GM18511 (cell line): ENCODE results near the gene CFAP53.
"Not testable (repeated sequence)": the region's sequence is repeated elsewhere in the genome, so short reads cannot be mapped to it uniquely, and the experiment has no call there.

Experiments used
- ATAC-seq: cut with Tn5 transposase; IDR thresholded peaks from one replicate; pipeline ENCODE4 v1.9.1; 2021; ENCODE audit warnings: mild to moderate bottlenecking, moderate library complexity; ENCODE audit not compliant: unreplicated experiment

Gene CFAP53

GRCh38 chr18:50273203-50274043 lies 7.1 kb upstream of the CFAP53 start:
- no peak for ATAC-seq

- ATAC-seq, result no peak
Observed at GRCh38 chr18:50272568-50272967, 6.3 kb upstream of the CFAP53 start.

GRCh38 chr18:50268022-50268747 lies 1.9 kb upstream of the CFAP53 start:
- ATAC-seq, result peak; percentile 82

DNA sequence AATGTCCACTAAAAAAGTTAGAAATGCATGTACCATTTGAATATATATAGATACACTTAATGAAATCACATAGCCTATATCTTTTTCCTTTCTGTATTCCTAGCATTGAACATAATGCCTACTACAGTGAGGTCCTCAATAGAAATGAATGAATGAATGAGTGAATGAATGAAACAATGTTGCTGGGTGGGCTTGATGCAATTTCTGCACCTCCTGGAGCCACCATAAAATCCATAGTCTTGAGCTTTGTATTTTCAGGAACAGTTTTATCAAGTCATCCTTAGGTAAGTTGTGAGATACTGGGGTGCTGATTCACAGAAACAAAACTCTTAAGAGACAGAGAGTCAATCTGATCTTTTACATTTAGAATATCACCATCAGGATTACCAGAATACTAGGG lies 3.3 kb downstream of the CFAP53 start:
- ATAC-seq, result no peak

- no peak for ATAC-seq
Observed at GRCh38 chr18:50250935-50251334, 15.4 kb downstream of the CFAP53 start.

GRCh38 chr18:50249576-50249975 lies 16.7 kb downstream of the CFAP53 start:
- no peak for ATAC-seq

DNA sequence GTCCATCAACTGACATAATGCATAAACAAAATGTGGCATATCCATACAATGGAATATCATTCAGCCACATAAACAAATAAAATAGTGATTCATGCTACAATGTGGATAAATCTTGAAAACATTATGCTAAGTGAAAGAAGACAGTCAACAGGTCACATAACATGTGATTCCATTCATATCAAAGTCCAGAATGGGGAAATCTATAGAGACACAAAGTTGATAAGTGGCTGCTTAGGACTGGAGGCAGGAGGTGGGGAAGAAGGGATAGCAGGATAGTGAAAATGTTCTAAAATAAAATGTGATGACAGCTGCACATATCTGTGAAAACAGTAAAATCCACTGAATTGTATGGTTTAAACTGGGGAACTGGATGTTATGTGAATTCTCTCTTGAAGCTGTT lies 18.7 kb downstream of the CFAP53 start:
- ATAC-seq, result no peak

DNA sequence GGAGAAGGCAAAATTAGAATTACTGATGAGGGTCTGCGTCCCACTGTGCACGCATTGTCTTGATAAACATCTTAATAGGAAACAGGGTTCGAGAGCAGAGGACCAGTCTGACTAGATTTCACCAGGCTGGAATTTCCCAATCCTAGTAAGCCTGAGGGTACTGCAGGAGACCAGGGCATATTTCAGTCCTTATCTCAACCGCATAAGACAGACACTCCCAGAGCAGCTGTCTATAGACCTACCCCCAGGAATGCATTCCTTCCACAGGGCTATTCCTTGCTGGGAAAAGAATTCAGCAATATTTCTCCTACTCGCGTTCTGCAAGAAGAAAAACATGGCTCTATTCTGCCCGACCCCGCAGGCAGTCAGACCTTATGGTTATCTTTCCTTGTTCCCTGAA lies 24.5 kb downstream of the CFAP53 start:
- not testable (repeated sequence) for ATAC-seq

- ATAC-seq, result no peak
Observed at GRCh38 chr18:50240080-50240563, 26.2 kb downstream of the CFAP53 start.

GRCh38 chr18:50232419-50232818 lies 33.9 kb downstream of the CFAP53 start:
- ATAC-seq, result no peak

GRCh38 chr18:50231621-50232020 lies 34.7 kb downstream of the CFAP53 start:
- no peak for ATAC-seq

DNA sequence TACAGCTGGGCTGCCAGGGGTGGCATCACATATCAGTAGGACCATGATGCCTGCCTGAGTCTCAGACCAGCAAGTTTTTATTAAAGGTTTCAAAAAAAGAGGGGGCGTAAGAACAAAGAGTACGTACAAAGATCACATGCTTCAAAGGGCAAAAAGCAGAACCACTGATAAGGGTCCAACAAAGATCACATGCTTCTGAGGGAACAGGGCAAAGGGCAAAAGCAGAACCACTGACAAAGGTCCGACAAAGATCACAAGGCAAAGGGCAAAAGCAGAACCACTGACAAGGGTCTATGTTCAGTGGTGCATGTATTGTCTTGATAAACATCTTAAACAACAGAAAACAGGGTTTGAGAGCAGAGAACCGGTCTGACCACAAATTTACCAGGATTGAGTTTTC lies 46.0 kb downstream of the CFAP53 start:
- ATAC-seq, result not testable (repeated sequence)

DNA sequence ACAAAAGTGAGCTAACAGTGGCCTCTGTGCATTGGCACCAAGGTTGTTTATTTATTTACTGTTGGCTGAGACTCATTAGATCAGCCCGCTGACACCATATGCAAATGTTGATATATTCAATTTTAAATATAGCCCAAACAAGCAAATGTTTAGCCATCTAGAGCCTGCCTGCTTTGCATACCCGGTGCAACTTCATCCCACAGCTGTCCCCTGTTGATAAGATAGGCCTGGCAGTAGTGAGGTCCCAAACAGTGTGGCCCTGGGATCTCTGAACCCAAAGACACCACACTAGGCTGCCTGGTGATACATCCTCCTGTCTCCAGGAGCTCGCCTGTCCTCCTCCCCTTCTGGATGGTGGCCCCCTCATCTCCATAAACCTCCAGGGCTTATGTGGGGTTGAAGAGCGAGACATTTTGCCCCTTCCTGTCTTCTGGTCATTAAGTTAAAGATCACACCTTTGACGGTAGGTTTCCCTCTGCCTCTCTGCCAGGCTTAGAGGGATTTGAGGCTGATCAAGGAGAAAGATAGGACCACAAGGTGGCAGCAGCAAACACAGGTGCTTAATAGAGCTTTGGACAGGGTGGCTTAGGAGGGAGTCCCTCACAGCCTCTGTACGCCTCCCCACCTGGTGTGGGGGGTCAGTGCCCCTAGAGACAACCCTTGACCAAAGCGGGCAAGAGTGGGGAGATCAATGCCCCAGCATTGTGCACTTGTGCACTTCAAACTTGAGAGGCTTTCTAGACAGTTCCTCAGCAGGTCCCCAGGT lies 47.7 kb downstream of the CFAP53 start:
- peak; percentile 72 for ATAC-seq

- no peak for ATAC-seq
Observed at GRCh38 chr18:50209311-50209710, 57.0 kb downstream of the CFAP53 start.

DNA sequence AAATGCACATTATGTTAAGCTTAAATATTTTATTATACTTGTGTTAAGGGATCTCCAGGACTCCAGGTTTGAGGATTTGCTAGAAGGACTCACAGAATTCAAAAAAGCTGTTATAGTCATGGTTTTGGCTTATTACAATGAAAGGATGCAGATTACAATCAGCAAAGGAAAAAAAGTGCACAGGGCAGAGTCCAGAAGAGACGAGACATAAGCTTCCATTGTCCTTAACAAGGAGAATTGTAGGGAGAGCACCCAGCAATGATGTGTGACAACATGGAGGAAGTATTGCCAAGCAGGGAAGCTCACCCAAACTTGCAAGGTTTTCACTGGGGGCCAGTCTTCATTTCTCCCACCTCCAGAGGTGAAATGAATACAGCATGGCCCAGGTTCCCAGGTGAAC lies 58.6 kb downstream of the CFAP53 start:
- no peak for ATAC-seq

DNA sequence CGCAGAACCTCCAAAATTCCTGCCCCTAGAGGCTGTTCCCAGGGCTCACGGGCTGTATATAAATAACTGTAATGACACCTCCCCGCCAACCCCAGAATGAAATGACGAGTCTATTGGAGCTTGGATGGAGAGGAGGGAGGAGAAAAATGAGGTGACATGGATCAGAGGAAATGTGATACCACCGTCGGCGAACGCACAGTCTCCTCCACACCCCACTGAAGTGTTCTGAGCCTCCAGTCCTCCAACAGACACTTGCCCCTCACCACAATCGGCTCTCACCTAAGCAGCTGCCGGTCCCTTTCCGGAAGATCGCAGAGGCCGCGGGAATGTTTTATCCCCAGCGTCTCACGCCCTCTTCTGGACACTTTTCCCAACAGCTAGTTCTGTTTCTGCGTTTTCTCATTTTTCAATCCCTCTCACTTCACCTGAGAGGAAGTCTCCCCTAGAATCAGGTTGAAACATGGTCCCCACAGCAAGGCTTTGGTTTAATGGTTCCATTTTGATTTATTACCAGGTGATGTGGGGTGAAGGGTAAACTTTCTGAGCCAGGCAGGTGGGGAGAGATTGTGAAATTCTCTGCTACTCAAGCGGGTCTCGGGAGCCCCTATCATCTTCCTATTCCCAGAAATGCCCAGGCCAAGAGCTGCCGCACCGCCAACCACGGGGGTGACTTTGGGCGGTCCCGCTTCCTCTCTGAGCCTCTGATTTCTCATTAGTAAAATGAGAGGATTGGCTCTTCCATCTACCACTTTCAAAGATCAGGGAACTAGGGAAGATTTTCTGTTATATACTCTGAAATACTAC lies 62.3 kb downstream of the CFAP53 start:
- ATAC-seq, result no peak

DNA sequence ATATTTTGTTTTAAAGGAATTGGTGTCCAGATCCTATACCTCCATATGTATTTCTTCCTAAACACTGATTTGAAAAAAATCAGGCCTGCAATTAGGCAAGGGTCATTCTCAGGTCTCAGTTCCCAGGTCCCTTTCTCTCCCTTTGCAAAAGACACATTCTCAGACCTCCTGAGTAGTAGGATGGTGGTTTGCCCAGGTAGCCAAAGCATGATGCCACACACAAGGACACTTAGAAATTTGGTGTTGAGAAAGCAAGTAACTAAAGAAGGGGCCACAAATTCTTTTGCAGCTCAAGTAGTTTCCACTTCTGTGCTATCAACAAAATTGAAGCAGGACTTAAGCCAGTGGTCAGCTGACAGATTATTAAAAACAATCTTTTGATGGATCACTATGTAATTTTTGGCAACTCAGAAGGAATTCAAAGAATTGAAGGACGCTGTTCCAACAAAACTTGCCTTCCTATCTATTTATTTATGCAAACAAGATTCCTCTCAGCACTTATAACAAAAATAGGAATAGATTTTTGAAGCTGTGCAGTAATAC lies 64.7 kb downstream of the CFAP53 start:
- no peak for ATAC-seq

- no peak for ATAC-seq
Observed at GRCh38 chr18:50199921-50200320, 66.4 kb downstream of the CFAP53 start.

- ATAC-seq, result no peak
Observed at GRCh38 chr18:50199346-50199855, 66.9 kb downstream of the CFAP53 start.

- ATAC-seq, result no peak
Observed at GRCh38 chr18:50196261-50196660, 70.0 kb downstream of the CFAP53 start.
